Measurements from ENCODE around the gene COL5A3. TPM values are rescaled to one million over a fixed set of nuclear protein-coding genes. Genes with fewer than 3 reads are reported as not detected.

Gene COL5A3
- total RNA-seq, 2 donors from 2014 or later: 3.4 to 9.6 TPM

- H3K9me3 ChIP-seq: no peaks in the 10 kb centered on the region
- H3K4me1 ChIP-seq: no peaks in the 10 kb centered on the region
- H3K27ac ChIP-seq: no peak overlapping the region
- DNase-seq (no peak), ATAC-seq (no peak)
- H3K4me3 ChIP-seq: no peak overlapping the region
- no peaks in the 10 kb centered on the region for H3K27me3 ChIP-seq
- 42 to 53% methylated on average over 11 of the region's 11 CpGs for WGBS, 2 donors
- no peaks in the 10 kb centered on the region for H3K36me3 ChIP-seq (replicated peaks in 1 of 2; ENCODE audit: insufficient read depth in 1 of 2, low read depth in 2 of 2)
- intact Hi-C loops (cut with DNase I): no loop called here
- TF ChIP-seq POLR2A (IDR thresholded peaks at IDR 0.05): no peak
- TF ChIP-seq CTCF (IDR thresholded peaks at IDR 0.05): no peak
These were observed 18.7 kb downstream of the COL5A3 start for GRCh38 chr19:9991425-9992191.

GRCh38 chr19:9989504-9989903 lies 20.8 kb downstream of the COL5A3 start:
- H3K36me3 ChIP-seq (replicated peaks in 1 of 2; ENCODE audit: insufficient read depth in 1 of 2, low read depth in 2 of 2): no peaks in the 10 kb centered on the region
- H3K4me3 ChIP-seq: no peak overlapping the region
- no peak for DNase-seq
- H3K27ac ChIP-seq: no peak overlapping the region
- no peak for ATAC-seq
- no peaks in the 10 kb centered on the region for H3K9me3 ChIP-seq
- TF ChIP-seq CTCF (IDR thresholded peaks at IDR 0.05) (no peak), POLR2A (IDR thresholded peaks at IDR 0.05) (no peak)
- intact Hi-C loops (cut with DNase I): no loop called here
- no peaks in the 10 kb centered on the region for H3K27me3 ChIP-seq
- WGBS, 2 donors: 66 to 71% methylated on average over 3 of the region's 3 CpGs
- H3K4me1 ChIP-seq: no peaks in the 10 kb centered on the region

GRCh38 chr19:9986787-9987281 lies 23.5 kb downstream of the COL5A3 start:
- peak; percentile 62 for ATAC-seq
- intact Hi-C loops (cut with DNase I): no loop called here
- TF ChIP-seq CTCF (IDR thresholded peaks at IDR 0.05) (no peak), POLR2A (IDR thresholded peaks at IDR 0.05) (no peak)
- Histone ChIP-seq H3K27me3 (no peaks in the 10 kb centered on the region), H3K36me3 (replicated peaks in 1 of 2; ENCODE audit: insufficient read depth in 1 of 2, low read depth in 2 of 2) (no peaks in the 10 kb centered on the region), H3K27ac (peak overlapping the region in 1 of 4 donors; percentile 17), H3K9me3 (no peaks in the 10 kb centered on the region), H3K4me3 (no peak overlapping the region), H3K4me1 (no peaks in the 10 kb centered on the region)
- WGBS, 2 donors: 43 to 59% methylated on average over 4 to 8 of the region's 8 CpGs
- DNase-seq: peak in 3 of 4 donors; percentile 18 to 45 (median 24)

GRCh38 chr19:9981406-9982260 lies 28.7 kb downstream of the COL5A3 start:
- no peak overlapping the region for H3K4me3 ChIP-seq
- DNase-seq (no peak), ATAC-seq (no peak)
- intact Hi-C loops (cut with DNase I): no loop called here
- 72 to 74% methylated on average over 8 of the region's 8 CpGs for WGBS, 2 donors
- H3K27me3 ChIP-seq: no peaks in the 10 kb centered on the region
- no peaks in the 10 kb centered on the region for H3K36me3 ChIP-seq (replicated peaks in 1 of 2; ENCODE audit: insufficient read depth in 1 of 2, low read depth in 2 of 2)
- H3K4me1 ChIP-seq: no peaks in the 10 kb centered on the region
- no peak overlapping the region for H3K27ac ChIP-seq
- no peaks in the 10 kb centered on the region for H3K9me3 ChIP-seq
- TF ChIP-seq POLR2A (IDR thresholded peaks at IDR 0.05) (no peak), CTCF (IDR thresholded peaks at IDR 0.05) (no peak)

Data from body of pancreas (tissue), 4 donors.